ENCODE measurements around the gene CTNNBL1.

DNA sequence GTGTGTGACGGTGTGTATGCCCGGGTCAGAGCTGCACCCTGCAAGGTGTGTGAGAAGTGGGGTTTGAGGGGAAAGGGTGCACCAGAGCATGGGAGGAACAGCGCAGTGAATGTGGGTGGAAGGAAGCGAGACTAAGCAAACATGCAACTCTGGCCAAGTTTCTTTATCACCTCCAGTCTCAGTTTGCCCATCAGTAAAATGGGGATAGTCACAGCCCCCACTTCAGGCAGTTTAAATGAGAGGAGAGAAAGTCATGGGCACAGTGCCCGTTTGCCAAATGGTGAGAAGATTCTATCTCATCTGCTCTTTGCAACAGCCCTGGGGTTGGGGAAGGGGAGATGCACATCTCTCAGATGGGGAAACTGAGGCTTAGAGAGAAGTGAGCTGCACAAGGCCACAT lies 196.3 kb downstream of the CTNNBL1 start:
- TF ChIP-seq, protein P1, sequence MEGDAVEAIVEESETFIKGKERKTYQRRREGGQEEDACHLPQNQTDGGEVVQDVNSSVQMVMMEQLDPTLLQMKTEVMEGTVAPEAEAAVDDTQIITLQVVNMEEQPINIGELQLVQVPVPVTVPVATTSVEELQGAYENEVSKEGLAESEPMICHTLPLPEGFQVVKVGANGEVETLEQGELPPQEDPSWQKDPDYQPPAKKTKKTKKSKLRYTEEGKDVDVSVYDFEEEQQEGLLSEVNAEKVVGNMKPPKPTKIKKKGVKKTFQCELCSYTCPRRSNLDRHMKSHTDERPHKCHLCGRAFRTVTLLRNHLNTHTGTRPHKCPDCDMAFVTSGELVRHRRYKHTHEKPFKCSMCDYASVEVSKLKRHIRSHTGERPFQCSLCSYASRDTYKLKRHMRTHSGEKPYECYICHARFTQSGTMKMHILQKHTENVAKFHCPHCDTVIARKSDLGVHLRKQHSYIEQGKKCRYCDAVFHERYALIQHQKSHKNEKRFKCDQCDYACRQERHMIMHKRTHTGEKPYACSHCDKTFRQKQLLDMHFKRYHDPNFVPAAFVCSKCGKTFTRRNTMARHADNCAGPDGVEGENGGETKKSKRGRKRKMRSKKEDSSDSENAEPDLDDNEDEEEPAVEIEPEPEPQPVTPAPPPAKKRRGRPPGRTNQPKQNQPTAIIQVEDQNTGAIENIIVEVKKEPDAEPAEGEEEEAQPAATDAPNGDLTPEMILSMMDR (IDR thresholded peaks at IDR 0.05; ENCODE audit: insufficient read depth, low read depth, low read length), result no peak
- TF ChIP-seq EZH2 (IDR thresholded peaks at IDR 0.05; ENCODE audit: insufficient read depth, low read length), result no peak
